Duodenal mucosa (tissue), 2 donors: ENCODE results near the gene SLC35F2.
"Not testable (repeated sequence)": the region's sequence is repeated elsewhere in the genome, so short reads cannot be mapped to it uniquely, and the experiment has no call there.

Experiments
- H3K27ac ChIP-seq: one replicate; pipeline ENCODE4 v1.7.0; 2013; ENCODE audit warnings: low read depth, low read length
- H3K27me3 ChIP-seq, 2 donors: one replicate each; pipeline ENCODE4 v1.7.0; 2013; ENCODE audit warnings: low read length in 2 of 2, control low read depth in 1 of 2; ENCODE audit not compliant: insufficient read depth in 2 of 2, control insufficient read depth in 1 of 2
- H3K36me3 ChIP-seq, 2 donors: one replicate each; pipeline ENCODE4 v1.7.0; 2013; ENCODE audit warnings: low read length in 2 of 2, control low read depth in 1 of 2; ENCODE audit not compliant: insufficient read depth in 2 of 2, control insufficient read depth in 1 of 2
- H3K4me1 ChIP-seq, 2 donors: one replicate each; pipeline ENCODE4 v1.7.0; 2013; ENCODE audit warnings: low read length in 2 of 2, control low read depth in 1 of 2; ENCODE audit not compliant: insufficient read depth in 2 of 2, control insufficient read depth in 1 of 2
- H3K4me3 ChIP-seq, 2 donors: one replicate each; pipeline ENCODE4 v1.7.0; 2013; ENCODE audit warnings: low read length in 2 of 2, low read depth in 1 of 2
- H3K9ac ChIP-seq, 2 donors: one replicate each; pipeline ENCODE4 v1.7.0; 2013; ENCODE audit warnings: low read length in 2 of 2, low read depth in 1 of 2
- H3K9me3 ChIP-seq, 2 donors: one replicate each; pipeline ENCODE4 v1.7.0; 2013; ENCODE audit warnings: low read length in 2 of 2, control low read depth in 1 of 2; ENCODE audit not compliant: control insufficient read depth in 1 of 2

SLC35F2 gene

DNA sequence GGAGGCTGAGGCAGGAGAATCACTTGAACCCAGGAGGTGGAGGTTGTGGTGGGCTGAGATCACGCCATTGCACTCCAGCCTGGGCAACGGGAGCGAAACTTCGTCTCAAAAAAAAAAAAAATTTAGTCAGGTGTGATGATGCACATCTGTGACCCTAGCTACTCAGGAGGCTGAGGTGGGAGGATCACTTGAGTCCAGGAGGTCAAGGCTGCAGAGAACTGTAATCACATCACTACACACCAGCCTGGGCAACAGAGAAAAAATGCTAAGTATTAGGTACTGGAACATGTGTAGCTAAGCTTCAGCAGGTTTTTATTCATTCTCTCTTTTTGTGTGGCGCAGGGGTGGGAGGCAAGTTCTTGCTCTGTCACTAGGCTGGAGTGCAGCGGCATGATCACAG is 82.5 kb downstream of the SLC35F2 start:
- Histone ChIP-seq H3K36me3 (no peaks in the 10 kb centered on the region), H3K27me3 (no peaks in the 10 kb centered on the region), H3K9ac (no peak overlapping the region), H3K27ac (no peak overlapping the region), H3K4me1 (no peaks in the 10 kb centered on the region), H3K9me3 (no peaks in the 10 kb centered on the region), H3K4me3 (no peak overlapping the region)

DNA sequence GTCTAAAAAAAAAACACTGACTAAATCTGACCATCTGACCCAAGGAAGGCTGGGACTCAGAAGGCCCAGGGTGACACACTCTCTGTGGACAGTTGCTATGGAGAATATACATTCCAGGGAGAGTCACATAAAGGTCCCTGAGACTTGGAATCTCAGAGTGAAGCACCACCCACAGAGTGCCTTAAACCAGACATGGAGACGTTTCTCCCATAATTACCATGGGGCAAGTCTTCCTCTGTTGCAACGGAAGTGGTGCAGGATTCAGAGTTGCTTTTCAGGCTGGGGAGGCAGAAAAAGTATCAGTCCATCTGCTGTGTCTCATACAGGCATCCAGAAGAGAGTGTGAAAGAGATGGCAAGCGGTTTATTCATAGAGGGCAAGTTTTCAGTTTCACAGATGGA is 88.0 kb downstream of the SLC35F2 start:
- no peak overlapping the region for H3K9ac ChIP-seq
- H3K36me3 ChIP-seq: no peaks in the 10 kb centered on the region
- H3K9me3 ChIP-seq: no peaks in the 10 kb centered on the region
- no peak overlapping the region for H3K27ac ChIP-seq
- H3K4me3 ChIP-seq: no peak overlapping the region
- no peaks in the 10 kb centered on the region for H3K4me1 ChIP-seq
- H3K27me3 ChIP-seq: no peaks in the 10 kb centered on the region

DNA sequence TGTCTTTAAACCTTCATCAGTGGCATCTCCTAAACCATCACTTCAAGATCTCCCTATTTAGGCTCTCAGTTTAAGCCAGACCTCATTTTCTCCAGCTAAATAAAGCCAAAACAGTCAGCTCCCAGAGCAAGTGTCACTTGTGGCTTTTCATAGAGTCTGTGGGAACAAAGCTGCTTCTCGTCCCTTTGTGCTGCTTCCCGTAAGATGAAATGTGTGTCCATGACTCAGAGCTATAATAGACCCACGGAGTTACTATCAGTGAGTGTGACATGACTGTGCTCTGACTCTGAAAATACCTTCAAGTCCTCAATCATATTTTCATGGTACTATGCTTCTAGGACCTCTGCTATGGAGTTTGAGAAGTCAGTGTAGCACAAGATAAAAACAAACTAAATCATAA is 89.4 kb downstream of the SLC35F2 start:
- Histone ChIP-seq H3K9ac (no peak overlapping the region), H3K36me3 (no peaks in the 10 kb centered on the region), H3K4me3 (no peak overlapping the region), H3K4me1 (no peaks in the 10 kb centered on the region), H3K27me3 (no peaks in the 10 kb centered on the region), H3K27ac (no peak overlapping the region), H3K9me3 (no peaks in the 10 kb centered on the region)

DNA sequence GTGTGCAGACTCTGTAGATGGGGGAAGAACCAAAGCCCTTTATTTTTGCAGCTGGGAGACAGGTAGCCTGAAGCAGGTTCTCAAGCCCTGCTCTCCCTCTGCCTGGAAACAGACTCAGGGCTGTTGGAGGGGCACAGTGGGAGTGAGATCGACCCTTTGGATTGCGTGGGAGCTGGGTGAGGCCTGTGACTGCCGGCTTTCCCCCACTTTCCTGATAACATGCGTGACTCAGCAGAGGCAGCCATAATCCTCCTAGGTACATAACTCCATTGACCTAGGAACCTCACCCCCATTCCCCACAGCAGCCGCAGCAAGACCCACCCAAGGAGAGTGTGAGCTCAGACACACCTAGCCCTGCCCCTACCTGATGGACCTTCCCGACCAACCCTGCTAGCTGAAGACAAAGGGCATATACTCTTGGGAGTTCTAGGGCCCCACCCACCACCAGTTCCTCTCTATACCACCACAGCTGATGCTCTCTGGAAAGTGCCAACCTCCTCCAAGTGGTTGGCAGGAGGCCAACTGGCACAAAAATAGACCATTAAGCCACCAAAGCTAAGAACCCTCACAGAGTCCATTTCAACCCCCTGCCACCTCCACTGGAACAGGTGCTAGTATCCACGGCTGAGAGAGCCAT is 99.8 kb downstream of the SLC35F2 start:
- not testable (repeated sequence) for H3K36me3 ChIP-seq, H3K9me3 ChIP-seq, H3K27ac ChIP-seq, H3K4me3 ChIP-seq, H3K9ac ChIP-seq, H3K27me3 ChIP-seq, H3K4me1 ChIP-seq

DNA sequence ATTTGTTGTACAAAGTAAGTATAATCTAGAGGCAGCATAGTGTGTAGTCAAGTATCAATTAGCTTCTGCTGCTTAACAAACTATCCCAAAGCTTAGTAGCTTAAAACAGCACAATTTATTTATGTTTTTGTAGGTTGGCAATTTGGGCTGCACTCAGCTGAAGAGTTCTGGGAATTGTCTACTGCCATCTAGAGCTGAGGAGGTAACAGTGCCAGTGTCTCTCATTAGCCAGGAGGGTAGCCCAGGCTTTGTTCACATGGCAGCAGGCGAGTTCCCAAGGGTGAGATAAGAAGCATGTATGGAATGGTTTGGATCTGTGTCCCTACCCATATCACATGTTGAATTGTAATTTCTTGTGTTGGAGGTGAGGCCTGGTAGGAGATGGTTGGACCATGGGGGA is 100.9 kb downstream of the SLC35F2 start:
- H3K36me3 ChIP-seq: no peaks in the 10 kb centered on the region
- H3K9ac ChIP-seq: no peak overlapping the region
- no peak overlapping the region for H3K4me3 ChIP-seq

DNA sequence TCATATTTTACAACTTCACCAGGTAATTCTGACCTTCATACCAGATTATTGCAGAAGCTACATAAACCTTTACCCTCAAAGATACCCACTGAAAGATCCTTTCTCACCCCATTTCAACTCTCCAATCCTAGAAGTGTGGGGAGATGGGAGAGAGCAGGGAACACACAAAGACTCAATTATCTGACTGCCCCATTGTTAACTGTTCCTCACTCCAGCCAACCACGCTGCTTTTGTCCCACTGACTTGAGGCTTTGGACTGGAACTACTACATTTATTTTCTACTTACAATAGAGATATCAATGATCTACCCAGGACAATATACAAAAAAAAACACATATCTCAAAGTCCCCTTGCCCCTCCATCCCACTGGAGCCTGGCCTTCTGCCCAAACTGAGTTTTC is 102.0 kb downstream of the SLC35F2 start:
- peaks cover 0 to 8% of the 10 kb centered on the region in 2 donors for H3K27me3 ChIP-seq
- H3K36me3 ChIP-seq: no peaks in the 10 kb centered on the region

More for the DNA sequence above, 100.9 kb downstream of the SLC35F2 start:
- Histone ChIP-seq H3K27me3 (peaks cover 0 to 5% of the 10 kb centered on the region in 2 donors), H3K27ac (no peak overlapping the region), H3K4me1 (peaks cover 0 to 8% of the 10 kb centered on the region in 2 donors), H3K9me3 (no peaks in the 10 kb centered on the region)

DNA sequence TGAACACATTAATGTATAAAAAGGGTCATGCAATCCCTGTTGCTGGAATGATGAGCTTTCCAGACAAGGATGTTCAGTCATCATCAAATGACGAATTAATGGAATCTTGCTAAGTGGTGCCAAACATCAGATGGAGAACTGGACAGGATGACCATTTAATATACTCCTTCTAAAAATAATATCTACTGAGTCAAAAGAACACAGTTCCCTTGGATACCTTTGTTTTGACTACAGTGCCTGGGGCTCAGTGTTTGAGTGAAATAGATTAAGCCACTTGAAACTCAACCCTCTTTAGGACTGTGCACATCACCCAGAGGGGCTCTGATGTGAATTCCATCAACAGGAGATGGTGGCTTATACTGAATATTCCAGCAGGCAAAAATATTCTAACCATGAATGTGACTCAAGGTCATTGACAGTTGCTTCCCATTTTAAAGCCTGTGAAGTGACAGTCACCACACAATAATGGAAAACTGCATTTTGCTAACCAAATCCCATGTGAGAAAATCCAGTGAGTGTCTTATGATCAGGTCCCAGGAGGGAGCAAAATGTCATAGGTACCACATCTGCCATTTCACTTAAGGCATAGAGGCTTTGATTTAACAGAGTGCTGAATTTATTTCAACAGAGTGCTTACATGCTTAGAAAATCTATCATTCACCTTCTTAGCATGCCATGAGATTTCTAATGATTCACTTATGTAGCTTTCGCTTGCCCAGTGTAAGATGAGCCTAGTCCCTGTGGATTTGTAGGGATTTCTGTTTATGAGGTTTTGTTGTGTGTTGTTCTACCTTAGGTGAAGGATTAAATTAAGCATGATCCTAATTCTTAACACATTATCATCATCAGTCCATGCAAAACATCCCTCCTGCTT is 105.4 kb downstream of the SLC35F2 start:
- no peaks in the 10 kb centered on the region for H3K4me1 ChIP-seq
- no peak overlapping the region for H3K9ac ChIP-seq
- H3K9me3 ChIP-seq: no peaks in the 10 kb centered on the region
- peaks cover 0 to 8% of the 10 kb centered on the region in 2 donors for H3K27me3 ChIP-seq
- H3K4me3 ChIP-seq: no peak overlapping the region
- no peak overlapping the region for H3K27ac ChIP-seq
- no peaks in the 10 kb centered on the region for H3K36me3 ChIP-seq

More for the DNA sequence above, 102.0 kb downstream of the SLC35F2 start:
- Histone ChIP-seq H3K4me3 (no peak overlapping the region), H3K9ac (no peak overlapping the region), H3K4me1 (peaks cover 0 to 8% of the 10 kb centered on the region in 2 donors), H3K27ac (no peak overlapping the region), H3K9me3 (no peaks in the 10 kb centered on the region)

DNA sequence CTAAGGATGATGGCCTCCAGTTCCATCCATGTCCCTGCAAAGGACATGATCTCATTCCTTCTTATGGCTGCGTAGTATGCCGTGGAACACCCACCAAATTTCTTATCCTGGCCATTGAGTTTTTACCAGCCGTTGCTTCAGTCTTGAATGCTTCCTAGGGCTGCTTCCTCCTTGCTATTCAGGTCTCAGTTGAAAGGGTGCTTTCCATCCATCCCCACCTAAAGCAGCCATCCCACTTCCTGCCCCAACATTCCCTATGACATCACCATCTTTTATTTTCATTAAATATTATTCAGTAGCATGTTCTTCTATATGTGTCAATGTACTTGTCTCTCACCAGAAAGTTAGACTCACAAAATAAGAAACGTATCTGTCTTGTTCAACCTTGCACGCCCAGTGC is 106.1 kb downstream of the SLC35F2 start:
- Histone ChIP-seq H3K9ac (no peak overlapping the region), H3K4me3 (no peak overlapping the region), H3K9me3 (no peaks in the 10 kb centered on the region), H3K4me1 (no peaks in the 10 kb centered on the region), H3K36me3 (no peaks in the 10 kb centered on the region), H3K27ac (no peak overlapping the region), H3K27me3 (peaks cover 0 to 8% of the 10 kb centered on the region in 2 donors)

DNA sequence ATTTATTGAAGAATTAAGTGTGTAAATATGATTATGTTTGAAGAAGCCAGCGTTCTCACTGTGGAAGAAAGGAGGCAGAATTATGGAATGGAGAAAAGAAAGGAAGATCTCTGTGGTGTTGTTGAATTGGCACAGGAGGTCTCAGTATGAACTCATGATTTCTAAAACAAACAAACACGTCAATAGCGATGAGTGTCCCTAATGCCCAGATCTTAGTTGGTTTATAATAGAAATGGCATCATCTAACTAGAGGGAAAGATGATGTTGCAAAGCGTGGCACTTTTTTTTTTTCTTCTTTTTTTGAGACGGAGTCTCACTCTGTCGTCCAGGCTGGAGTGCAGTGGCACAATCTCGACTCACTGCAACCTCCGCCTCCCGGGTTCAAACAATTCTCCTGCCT is 107.5 kb downstream of the SLC35F2 start:
- H3K9ac ChIP-seq: no peak overlapping the region
- H3K4me1 ChIP-seq: no peaks in the 10 kb centered on the region
- no peaks in the 10 kb centered on the region for H3K36me3 ChIP-seq
- H3K27me3 ChIP-seq: peaks cover 0 to 8% of the 10 kb centered on the region in 2 donors
- H3K9me3 ChIP-seq: no peaks in the 10 kb centered on the region
- H3K4me3 ChIP-seq: no peak overlapping the region
- H3K27ac ChIP-seq: no peak overlapping the region

DNA sequence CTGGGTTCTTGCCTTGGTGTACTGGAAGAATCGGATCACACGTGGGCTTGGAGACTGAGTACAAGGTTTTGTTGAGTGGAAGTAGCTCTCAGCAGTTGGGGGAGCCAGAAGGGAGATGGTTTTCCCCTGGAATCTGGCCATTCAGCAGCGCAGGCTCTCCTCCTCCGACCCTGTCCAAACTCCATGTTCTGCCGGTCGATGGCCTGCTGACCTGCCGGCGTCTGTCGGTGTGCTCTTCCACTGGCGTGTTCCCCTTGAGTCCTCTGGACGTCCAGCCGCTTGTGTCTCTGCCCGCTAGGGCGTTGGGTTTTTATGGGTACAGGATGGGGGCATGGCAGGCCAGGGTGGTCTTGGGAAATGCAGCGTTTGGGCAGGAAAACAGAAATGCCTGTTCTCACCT is 108.3 kb downstream of the SLC35F2 start:
- no peak overlapping the region for H3K9ac ChIP-seq
- no peaks in the 10 kb centered on the region for H3K36me3 ChIP-seq
- peaks cover 0 to 8% of the 10 kb centered on the region in 2 donors for H3K27me3 ChIP-seq
- H3K4me3 ChIP-seq: no peak overlapping the region
- H3K9me3 ChIP-seq: no peaks in the 10 kb centered on the region
- no peaks in the 10 kb centered on the region for H3K4me1 ChIP-seq
- no peak overlapping the region for H3K27ac ChIP-seq
